ENCODE results near the gene MTFMT.
"Not testable (repeated sequence)": the region's sequence is repeated elsewhere in the genome, so short reads cannot be mapped to it uniquely, and the experiment has no call there.

The MTFMT gene

DNA sequence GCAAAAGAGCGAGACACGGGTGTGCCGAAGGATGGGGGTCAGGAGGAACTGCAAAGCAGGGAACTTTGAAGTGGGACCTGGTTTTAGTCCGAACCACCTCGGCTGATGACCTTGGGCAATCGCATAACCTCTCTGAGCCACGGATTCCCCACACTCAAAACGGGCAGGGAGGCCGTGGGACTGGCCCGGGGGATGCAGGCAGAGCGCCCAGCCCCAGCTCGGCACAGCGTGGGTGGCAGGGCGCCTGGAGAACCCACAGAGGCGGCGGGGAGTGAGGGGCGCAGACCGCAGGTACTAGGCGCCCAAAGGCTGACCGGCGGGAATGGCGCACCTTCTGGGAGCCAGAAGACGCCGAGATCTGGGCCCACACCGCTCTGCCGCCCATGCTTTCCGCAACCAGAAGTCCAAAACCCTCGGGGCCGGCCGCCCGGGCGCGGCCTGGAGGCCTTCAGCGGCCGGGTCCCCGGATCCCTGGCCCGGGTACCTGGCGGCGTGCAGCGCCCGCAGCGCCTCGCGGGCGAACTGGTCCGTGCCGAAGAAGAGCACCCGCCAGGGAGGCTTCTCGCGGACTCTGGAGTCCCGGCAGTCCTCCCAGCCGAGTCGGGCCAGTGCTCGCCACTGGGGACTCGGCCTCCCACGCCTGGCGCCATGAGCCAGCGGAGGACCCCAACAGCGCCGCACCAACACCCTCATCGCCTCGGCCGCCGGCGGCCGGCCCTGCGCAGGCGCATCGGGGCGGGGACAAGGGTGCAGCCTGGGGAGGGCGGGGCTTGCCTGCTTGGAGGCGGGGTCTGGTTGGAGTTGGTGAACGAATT lies at the start of gene MTFMT:
Gene MTFMT (minus strand): TSS at position 719 of the 815 bp plus-strand sequence. CDS start 26 bp downstream, at position 693.
- peak; percentile 23 to 93 (median 81) for DNase-seq

DNA sequence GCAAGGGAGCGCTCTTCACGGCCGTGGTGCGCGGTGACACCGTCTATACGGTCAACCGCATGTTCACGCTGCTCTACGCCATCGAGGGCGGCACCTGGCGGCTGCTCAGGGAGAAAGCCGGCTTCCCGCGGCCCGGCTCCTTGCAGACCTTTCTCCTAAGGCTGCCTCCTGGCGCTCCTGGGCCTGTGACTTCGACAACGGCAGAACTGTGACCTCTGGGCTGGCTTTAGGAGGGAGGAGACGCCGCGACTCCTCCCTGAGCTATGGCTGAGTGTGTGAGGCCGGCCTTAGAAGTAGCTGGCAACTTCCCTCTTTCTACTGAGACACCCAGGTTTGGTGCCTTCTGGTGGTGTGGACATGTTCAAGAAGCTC lies 48.5 kb upstream of the MTFMT start:
- DNase-seq: peak in 3 of 51 donors; percentile 32 to 39 (median 35)

DNA sequence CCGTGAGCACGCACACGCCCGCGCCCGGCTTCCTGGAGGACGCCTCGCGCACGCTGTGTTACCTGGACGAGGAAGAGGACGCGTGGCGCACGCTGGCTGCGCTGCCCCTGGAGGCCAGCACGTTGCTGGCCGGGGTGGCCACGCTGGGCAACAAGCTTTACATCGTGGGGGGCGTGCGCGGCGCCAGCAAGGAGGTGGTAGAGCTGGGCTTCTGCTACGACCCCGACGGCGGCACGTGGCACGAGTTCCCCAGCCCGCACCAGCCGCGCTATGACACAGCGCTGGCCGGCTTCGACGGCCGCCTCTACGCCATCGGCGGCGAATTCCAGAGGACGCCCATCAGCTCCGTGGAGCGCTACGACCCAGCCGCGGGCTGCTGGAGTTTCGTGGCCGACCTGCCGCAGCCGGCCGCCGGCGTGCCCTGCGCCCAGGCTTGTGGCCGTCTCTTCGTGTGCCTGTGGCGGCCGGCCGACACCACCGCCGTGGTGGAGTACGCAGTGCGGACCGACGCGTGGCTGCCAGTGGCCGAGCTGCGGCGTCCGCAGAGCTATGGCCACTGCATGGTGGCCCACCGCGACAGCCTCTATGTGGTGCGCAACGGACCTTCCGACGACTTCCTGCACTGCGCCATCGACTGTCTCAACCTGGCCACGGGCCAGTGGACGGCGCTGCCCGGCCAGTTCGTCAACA lies 48.0 kb upstream of the MTFMT start:
- DNase-seq: no peak

DNA sequence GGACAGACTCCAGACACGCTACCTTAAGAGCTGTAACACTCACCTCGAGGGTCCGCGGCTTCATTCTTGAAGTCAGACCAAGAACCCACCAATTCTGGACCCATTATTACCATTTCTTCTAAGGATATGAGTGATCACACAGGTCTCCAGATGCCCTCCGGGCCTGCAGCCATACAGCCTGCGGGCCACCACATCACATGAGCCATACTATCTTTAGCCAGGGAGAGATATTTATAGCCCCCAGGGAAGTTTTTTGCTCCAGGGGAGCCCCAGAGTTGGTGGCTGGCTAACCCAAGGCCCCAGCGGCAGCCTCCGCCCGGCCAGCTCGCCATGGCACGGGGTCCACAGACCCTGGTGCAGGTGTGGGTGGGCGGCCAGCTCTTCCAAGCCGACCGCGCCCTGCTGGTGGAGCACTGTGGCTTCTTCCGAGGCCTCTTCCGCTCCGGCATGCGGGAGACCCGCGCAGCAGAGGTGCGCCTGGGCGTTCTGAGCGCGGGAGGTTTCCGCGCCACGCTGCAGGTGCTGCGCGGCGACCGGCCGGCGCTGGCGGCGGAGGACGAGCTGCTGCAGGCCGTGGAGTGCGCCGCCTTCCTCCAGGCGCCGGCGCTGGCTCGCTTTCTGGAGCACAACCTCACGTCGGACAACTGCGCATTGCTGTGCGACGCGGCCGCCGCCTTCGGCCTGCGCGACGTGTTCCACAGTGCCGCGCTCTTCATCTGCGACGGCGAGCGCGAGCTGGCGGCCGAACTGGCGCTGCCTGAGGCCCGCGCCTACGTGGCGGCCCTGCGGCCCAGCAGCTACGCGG lies 47.2 kb upstream of the MTFMT start, which contains the start of gene KBTBD13:
Gene KBTBD13 (plus strand): TSS at position 261 of the 805 bp plus-strand sequence. CDS start 70 bp downstream, at position 331.
- no peak for DNase-seq

DNA sequence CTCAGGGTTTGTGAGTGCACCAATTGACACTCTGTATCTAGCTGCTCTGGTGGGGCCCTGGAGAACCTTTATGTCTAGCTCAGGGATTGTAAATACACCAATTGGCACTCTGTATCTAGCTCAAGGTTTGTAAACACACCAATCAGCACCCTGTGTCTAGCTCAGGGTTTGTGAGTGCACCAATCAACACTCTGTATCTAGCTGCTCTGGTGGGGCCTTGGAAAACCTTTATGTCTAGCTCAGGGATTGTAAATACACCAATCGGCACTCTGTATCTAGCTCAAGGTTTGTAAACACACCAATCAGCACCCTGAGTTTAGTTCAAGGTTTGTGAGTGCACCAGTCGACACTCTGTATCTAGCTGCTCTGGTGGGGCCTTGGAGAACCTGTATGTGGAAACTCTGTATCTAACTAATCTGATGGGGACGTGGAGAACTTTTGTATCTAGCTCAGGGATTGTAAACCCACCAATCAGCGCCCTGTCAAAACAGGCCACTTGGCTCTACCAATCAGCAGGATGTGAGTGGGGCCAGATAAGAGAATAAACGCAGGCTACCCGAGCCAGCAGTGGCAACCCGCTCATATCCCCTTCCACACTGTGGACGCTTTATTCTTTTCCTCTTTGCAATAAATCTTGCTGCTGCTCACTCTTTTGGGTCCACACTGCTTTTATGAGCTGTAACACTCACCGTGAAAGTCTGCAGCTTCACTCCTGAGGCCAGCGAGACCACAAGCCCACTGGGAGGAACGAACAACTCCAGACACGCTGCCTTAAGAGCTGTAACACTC lies 46.4 kb upstream of the MTFMT start:
- not testable (repeated sequence) for DNase-seq

DNA sequence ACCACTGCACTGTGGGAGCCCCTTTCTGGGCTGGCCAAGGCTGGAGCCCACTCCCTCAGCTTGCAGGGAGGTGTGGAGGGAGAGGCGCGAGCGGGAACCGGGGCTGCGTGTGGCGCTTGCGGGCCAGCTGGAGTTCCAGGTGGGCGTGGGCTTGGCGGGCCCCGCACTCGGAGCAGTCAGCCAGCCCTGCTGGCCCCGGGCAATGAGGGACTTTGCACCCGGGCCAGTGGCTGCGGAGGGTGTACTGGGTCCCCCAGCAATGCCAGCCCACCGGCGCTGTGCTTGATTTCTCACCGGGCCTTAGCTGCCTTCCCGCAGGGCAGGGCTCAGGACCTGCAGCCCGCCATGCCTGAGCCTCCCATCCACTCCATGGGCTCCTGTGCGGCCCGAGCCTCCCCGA lies 45.5 kb upstream of the MTFMT start:
- not testable (repeated sequence) for DNase-seq

DNA sequence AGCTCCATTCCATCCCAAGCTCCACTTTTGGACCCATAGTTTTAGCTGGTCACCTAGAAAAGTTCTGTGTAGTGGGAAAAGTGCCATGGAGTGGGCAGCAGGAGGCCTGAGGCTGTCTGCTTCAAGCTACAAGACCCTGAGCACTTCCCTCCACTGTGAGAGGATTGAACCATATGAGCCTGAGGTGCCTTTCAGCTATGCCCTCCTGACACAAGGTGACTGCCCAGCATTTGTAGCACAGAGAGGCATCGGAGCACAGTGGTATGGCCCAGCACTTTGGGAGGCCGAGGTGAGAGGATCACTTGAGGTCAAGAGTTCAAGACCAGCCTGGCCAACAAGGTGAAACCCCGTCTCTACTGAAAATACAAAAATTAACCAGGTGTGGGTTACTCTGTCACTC lies 43.2 kb upstream of the MTFMT start:
- no peak for DNase-seq

DNA sequence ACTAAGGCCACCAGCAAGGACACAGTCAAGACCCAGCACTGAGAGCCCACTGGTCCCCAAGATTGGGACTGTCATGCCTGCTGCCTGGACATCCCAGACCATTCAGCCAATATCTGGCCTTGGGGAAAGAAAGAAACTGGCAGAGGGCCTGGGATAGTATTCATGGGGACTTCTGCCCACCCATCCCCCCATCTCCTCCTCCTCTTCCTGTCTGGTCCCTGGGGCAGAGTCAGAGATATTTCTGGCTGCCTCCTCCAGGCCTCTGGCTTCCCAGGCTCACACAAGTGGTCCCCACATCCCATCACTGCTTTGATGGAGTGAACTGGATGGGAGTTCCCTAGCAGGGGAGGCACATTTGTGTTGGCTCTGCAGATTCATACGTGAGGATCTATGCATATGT lies 42.6 kb upstream of the MTFMT start:
- no peak for DNase-seq

DNA sequence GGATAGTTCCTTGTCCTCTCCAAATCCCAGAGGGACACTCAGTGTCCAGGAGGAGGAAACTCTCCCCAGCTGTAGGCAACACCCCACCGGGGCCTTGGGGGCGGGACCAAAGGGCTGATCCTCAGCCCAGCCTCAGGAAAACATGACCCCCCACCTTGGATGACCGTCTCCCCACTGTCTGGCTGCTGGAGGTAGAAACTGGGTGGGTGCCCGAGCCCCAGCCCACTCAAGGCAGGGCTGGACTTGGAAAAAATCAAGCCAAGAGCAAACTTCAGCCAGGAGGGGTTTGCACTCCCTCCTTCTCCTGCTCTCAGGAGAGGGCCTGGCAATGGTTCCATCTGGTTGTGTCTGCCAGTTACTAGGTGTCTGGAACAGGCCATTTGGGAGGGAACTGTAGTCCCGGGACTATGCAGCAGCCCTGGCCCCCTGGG lies 42.0 kb upstream of the MTFMT start:
- peak in 20 of 51 donors; percentile 21 to 74 (median 52) for DNase-seq

DNA sequence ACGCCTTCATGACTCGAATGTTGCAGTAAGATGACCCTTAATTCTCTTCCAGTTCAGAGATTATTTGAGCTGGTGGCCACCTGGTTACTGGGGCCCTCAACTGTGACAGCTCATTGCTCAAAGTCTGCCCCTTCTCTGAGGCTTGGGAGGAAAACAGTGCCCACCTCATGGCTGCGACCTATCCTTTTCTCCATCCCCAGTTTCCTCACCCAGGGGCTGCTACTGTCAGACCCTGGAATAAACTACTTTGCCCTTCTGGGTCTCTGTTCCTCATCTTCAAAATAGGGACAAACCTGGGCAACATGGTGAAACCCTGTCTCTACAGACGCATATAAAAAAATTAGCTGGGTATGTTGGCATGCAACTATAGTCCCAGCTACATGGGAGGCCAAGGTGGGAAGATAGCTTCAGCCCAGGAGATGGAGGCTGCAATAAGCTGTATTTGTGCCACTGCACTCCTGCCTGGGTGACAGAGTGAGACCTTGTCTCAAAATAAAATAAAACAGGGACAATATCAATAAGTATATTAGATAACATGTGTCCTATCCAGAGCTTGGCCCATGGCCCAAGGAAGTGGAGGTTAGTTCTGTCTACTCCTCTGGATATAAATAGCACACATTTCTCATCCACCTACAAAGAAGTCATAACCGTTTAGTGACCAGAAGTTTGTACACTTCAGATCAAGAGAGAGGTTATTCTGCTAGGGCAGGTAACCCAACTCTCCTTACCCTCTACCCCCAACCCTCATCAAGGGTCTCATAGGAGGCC lies 40.5 kb upstream of the MTFMT start:
- no peak for DNase-seq

DNA sequence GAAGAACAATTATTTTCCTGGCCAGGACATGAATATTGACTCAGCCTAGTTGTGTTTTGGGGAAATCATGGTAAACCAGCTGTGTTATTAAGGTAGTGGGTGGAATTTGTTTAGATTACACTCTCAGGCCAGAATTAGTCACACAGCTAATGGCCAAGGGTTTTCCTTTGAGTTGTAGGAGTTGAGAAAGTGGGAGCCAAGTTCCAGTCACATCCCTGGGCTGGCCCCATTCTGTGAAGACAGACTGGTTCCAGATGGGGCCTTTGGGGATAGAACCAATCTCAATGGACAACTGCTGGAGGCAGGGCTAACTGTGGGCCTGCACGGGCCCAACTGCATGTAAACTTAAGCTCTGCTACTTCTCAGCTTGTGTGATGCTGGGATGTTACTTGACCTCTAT lies 39.7 kb upstream of the MTFMT start:
- DNase-seq: no peak

DNA sequence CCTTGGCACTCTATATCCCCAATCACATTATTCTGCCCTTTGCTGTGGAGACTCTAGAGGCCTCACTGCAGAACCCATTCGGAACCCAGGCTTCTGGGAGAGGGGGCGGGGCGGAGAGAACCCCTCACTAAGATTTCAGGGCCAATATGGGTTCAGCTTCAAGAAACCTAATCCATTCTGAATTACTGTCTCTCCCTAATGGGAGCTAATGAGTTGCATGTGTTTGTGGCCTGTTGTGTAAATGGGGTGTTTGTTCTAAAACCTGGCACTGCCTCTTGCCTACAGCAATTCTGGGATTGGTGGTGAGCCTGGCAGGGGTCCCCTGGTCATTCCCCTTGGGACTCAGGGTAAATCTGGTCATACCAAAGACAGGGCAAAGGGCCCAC lies 39.0 kb upstream of the MTFMT start:
- DNase-seq: peak in 1 of 51 donors; percentile 30

DNA sequence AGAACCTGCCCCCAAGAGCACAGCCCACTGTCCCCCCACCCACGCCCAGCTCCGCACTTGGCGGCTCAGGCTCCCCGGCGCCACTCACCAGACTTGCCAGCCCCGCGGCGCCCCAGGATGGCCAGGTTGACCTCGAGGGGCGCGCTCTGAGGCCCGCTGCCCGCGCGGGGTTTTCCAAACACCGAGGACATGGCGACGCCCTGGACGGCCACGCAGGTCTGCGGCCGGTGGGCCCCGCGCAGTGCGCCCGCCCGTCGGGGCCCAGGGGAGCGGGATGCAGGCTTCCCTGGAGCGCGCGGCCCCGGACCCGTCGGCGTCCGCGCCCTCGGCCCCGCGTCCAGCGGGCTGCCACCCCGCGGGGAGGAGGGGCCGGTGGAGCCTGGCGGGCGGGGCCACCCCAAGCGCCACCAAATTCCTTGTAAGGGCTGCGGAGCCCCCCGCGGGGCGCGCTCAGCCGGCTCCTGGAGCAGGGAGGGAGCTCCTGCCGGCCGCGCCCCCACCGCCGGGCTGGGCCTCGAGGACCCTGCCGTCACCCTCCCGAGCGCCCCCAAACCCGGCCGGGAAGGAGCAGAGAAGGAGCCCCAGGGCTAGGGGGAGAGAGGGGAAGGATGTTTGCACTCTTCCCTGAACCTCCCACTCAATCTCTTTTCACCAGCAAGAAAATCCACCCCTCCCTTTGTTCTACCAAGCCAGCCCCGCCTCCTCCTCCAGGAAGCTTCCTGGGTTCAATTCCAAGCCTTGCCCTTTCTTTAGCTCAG lies 38.4 kb upstream of the MTFMT start, which contains the start of gene RASL12:
Gene RASL12 (minus strand): TSS at position 347 of the 758 bp plus-strand sequence. CDS start 156 bp downstream, at position 191.
- DNase-seq: peak in 7 of 51 donors; percentile 14 to 44 (median 26)

DNA sequence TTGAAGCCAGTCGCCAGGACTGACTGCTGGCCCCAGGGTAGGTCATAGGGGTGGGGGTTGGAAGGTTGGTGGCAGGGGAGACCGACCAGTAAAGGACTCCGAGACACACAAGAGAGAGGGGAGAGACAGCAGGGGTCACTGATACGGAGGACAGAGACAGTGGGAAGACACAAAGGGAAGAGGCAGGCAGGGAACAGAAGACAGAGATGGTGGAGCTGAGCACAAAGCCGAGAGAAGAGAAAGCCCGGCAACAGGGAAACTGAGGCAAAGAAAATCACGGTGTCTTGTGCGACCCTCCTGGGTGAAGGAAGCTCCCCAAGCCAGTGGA lies 37.8 kb upstream of the MTFMT start:
- DNase-seq: no peak

DNA sequence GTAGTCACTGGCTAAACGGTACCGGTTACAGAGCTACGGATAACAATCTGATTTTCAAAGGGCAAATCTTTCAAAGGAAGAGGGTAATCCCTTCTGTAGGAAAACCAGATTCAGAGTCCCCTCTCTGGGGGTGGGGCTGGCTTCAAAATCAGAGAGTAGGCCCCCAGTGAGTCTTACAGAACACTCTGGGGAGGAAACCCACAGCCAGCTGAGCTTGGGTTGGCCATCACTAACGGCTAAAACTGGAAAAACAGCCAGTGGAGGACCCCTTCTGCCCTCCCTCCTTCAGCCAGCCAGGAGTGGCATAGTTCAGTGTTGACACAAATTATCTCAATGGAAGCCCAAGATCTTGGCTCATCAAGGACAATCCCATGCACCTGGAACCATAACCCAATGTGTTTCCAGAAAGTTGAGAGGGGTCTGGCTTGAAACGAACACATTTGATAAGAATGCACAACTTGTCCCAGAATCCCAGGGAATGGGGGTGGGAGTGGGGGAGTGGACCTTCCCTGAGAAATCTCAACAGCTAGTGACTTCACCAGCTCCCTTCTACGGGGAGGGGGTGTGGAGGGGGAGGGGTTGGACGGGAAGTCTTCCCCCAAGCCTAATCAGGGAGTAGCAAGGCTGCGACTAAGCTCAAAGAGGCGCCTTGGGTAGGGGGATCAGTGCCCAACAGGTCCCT lies 37.3 kb upstream of the MTFMT start:
- DNase-seq: peak in 3 of 51 donors; percentile 11 to 49 (median 25)

DNA sequence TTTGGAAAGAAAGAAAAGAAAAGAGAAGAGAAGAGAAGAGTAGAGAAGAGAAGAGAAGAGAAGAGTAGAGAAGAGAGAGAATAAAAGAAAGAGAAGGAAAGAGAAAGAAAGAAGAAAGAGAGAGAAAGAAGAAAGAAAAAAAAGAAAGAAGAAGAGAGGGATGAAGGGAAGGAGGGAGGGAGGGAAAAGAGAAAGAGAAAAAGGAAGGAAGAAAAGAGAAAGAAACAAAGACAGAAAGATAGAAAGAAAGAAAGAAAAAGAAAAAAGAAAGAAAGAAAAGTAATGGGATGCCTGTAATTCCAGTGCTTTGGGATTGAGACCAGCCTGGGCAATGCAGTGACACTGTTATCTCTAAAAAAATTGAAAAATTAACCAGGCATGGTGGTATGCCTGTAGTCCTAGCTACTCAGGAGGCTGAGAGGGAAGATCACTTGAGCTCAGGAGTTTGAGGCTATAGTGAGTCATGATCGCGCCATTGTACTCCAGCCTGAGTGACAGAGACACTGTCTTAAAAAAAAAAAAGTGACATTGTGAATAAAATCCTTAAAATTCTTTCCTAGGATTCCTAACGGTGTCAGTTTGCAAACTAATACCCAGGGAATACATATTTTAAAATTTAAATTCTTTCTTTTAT lies 36.7 kb upstream of the MTFMT start:
- DNase-seq: no peak

DNA sequence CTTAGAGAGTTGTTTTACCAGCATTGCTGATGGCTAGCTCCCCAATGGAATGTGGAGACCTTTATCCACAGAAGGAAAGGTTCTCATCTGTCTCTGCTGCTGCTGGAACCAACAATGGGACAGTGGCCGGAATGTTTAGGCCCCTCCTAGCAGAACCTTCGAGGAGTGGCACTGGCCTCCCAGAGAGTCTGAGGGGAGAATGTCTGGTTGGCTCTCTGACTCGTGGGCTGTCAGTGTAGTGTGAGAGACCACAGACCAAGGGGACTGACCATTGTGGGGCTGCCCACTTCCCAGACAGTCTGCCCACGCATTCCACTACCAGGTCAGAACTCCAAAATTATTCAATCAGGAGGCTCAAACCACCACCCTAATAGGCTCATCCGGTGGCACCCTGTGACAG lies 33.3 kb upstream of the MTFMT start:
- DNase-seq: no peak

DNA sequence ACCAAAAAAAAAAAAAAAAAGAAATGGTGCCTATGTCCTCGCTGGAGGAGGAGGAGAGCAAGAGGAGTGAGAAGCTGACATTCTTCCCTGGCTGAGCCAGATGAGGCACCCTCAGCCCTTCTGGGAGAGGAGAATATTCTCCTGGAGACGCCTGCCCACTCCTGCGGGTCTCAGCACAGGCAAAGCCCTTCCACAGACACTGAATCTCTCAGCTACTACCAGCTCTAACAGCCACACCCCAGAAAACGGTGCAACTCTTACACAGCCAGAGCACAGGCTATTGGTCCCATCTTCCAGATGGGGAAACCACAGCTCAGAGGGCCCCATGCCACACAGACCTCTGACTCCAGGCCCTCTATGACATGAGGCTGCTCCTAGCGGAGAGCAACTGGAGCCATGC lies 32.6 kb upstream of the MTFMT start:
- no peak for DNase-seq
